ENCODE results near the gene COX14. TPM values are rescaled to one million over a fixed set of nuclear protein-coding genes. Genes with fewer than 3 reads are reported as not detected.

The COX14 gene
- total RNA-seq, 1 donor from 2014 or later, result 49.7 TPM

DNA sequence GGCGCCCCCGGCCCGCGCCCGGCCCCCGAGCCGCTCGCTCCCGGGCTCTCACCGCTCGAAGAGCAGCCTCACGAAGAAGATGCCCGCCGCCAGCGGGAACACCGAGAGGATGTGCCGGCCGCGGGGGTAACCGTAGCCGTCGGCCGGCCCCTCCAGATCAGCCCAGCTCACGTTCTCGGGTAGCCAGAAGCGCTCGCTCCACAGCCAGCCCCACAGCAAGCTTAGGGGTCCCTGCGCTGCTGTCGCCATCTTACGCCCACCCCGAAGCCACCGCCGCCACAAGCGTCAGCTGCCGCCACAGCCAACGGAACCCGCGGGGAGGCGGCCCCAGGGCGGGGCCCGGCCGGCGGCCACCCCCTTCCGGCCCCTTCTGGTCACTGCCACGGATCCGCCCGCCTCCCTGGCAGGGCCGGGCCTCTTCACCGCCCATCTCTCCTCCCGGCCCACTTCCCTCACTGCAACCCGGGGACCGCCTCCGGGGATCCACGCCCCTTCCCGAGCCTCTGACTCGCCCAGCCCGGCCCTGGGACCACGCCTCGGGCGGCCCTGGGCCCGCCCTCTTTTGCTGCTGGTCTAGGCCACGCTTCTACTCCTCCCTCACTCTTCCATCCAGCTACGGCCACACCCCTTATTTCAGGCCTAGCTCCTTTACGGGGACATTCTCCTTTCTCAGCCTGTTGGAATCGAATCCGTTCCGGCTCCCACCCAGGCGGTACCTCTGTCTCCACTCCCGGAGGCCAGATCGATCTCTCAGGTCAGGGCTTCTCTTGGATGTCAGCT lies 55.2 kb downstream of the COX14 start, which contains the start of gene CERS5:
CERS5 (minus strand) TSS at position 321 of the 780 bp plus-strand sequence; CDS start at position 249, 72 bp downstream.
- TF ChIP-seq, protein P1, sequence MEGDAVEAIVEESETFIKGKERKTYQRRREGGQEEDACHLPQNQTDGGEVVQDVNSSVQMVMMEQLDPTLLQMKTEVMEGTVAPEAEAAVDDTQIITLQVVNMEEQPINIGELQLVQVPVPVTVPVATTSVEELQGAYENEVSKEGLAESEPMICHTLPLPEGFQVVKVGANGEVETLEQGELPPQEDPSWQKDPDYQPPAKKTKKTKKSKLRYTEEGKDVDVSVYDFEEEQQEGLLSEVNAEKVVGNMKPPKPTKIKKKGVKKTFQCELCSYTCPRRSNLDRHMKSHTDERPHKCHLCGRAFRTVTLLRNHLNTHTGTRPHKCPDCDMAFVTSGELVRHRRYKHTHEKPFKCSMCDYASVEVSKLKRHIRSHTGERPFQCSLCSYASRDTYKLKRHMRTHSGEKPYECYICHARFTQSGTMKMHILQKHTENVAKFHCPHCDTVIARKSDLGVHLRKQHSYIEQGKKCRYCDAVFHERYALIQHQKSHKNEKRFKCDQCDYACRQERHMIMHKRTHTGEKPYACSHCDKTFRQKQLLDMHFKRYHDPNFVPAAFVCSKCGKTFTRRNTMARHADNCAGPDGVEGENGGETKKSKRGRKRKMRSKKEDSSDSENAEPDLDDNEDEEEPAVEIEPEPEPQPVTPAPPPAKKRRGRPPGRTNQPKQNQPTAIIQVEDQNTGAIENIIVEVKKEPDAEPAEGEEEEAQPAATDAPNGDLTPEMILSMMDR (IDR thresholded peaks at IDR 0.05; ENCODE audit: insufficient read depth, low read depth, low read length), result no peak
- TF ChIP-seq EZH2 (IDR thresholded peaks at IDR 0.05; ENCODE audit: insufficient read depth, low read length), result no peak
- H3K36me3 ChIP-seq (ENCODE audit: insufficient read depth, low read length), result no peaks in the 10 kb centered on the region
- H3K4me3 Mint-ChIP-seq (ENCODE audit: unreplicated experiment), result peak within 1 kb of the TSS; percentile 98
- FAIRE-seq, result no peak
- H3K79me2 ChIP-seq (ENCODE audit: insufficient read depth, low read length), result peaks cover 46% of the 10 kb centered on the region
- H3K36me3 Mint-ChIP-seq (ENCODE audit: low read depth, unreplicated experiment), result peaks cover 19% of the 10 kb centered on the region
- peaks cover 7% of the 10 kb centered on the region for H3K4me1 ChIP-seq (ENCODE audit: insufficient read depth, low read length)
- H3K27ac Mint-ChIP-seq (ENCODE audit: unreplicated experiment), result peak within 1 kb of the TSS; percentile 98
- DNase-seq (ENCODE audit: low read depth), result peak; percentile 96
- peaks cover 15% of the 10 kb centered on the region for H3K4me1 Mint-ChIP-seq (ENCODE audit: low read depth, unreplicated experiment)
- peak within 1 kb of the TSS; percentile 97 for H3K4me2 ChIP-seq (ENCODE audit: low read length)
- H3K27me3 ChIP-seq (ENCODE audit: insufficient read depth, low read length), result no peaks in the 10 kb centered on the region
- peak within 1 kb of the TSS; percentile 88 for H3K4me3 ChIP-seq (ENCODE audit: insufficient read depth, low read depth, low read length)
- peaks cover 8% of the 10 kb centered on the region for H3K9me3 ChIP-seq (ENCODE audit: insufficient read depth, low read depth, low read length)
- H3K9ac ChIP-seq (ENCODE audit: low read length), result peak within 1 kb of the TSS; percentile 97
- H4K20me1 ChIP-seq (ENCODE audit: insufficient read depth, low read length), result peaks cover 17% of the 10 kb centered on the region
- peak within 1 kb of the TSS; percentile 79 for H2AFZ ChIP-seq (ENCODE audit: low read depth, low read length)
- H3K27ac ChIP-seq (ENCODE audit: low read depth, low read length), result peak within 1 kb of the TSS; percentile 94
- no peaks in the 10 kb centered on the region for H3K27me3 Mint-ChIP-seq (ENCODE audit: low read depth, unreplicated experiment)
- H3K9me3 Mint-ChIP-seq (ENCODE audit: unreplicated experiment), result peaks cover 13% of the 10 kb centered on the region

Other genes starting within 250 kb of the COX14 start
- gene FAIM2, start 208.3 kb upstream of the COX14 start, total RNA-seq, result 0.10 and 0.18 TPM in 2 replicates
- not detected in 2 replicates for gene AQP2, start 161.5 kb upstream of the COX14 start, total RNA-seq
- not detected in 2 replicates for gene AQP5, start 150.4 kb upstream of the COX14 start, total RNA-seq
- not detected in 2 replicates for gene AQP6, start 139.3 kb upstream of the COX14 start, total RNA-seq
- gene RACGAP1, start 86.7 kb upstream of the COX14 start, total RNA-seq, result 15.9 and 18.8 TPM in 2 replicates
- gene ASIC1, start 54.6 kb upstream of the COX14 start, total RNA-seq, result 8.1 and 8.2 TPM in 2 replicates
- 59.9 and 64.4 TPM in 2 replicates for gene SMARCD1, start 26.9 kb upstream of the COX14 start, total RNA-seq
- gene GPD1, start 8.2 kb upstream of the COX14 start, total RNA-seq, result 0.29 and 0.59 TPM in 2 replicates
- gene CERS5, start 55.1 kb downstream of the COX14 start, total RNA-seq, result 115 and 118 TPM in 2 replicates
- 169 and 173 TPM in 2 replicates for gene LIMA1, start 171.3 kb downstream of the COX14 start, total RNA-seq